ENCODE measurements around the gene IREB2.

DNA sequence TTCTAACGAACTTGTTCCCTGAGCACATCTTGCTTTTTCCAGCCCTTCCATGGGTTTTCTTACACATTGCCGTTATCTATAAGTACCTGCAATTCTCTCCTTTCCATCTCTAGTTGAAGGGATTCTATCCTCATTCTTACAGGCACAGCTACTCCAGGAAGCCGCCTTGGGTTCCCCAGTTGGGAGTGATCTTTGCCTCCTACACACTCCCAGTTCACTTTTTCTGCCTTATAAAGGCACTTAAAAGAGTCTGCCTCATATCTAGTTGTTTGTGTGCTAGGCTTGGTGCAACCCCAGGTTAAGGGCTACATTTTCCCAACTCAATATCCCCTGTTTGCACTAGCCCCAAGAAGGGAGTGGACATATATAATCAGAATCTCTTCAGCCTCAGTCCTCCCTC lies 44.0 kb upstream of the IREB2 start:
- TF ChIP-seq POLR2A (IDR thresholded peaks at IDR 0.05; ENCODE audit: low read depth, low read length) (no peak), POLR2AphosphoS5 (IDR thresholded peaks at IDR 0.05; ENCODE audit: low read depth, low read length) (no peak), TAF1 (IDR thresholded peaks at IDR 0.05; ENCODE audit: borderline replicate concordance, low read depth, low read length) (no peak)
